GM06990 (cell line): Measurements from ENCODE around the gene BPIFB6.

Experiments
- DNase-seq: peaks from one replicate; pipeline ENCODE4 v3.0.0-alpha.2; 2011; ENCODE audit not compliant: insufficient read length; ENCODE audit errors: extremely low read depth
- H3K27me3 ChIP-seq: replicated peaks from 2 replicates; pipeline ENCODE4 v1.6.0; 2011; ENCODE audit warnings: low read length; ENCODE audit not compliant: control insufficient read depth, insufficient read depth
- H3K36me3 ChIP-seq: 2 replicates; pipeline ENCODE4 v1.5.1; 2011; ENCODE audit warnings: low read length; ENCODE audit not compliant: control insufficient read depth, insufficient read depth
- H3K4me3 ChIP-seq: replicated peaks from 2 replicates; pipeline ENCODE4 v1.5.1; 2011; ENCODE audit warnings: low read depth, mild to moderate bottlenecking, control low read depth, low read length
- TF ChIP-seq, protein P1 (sequence below): IDR thresholded peaks from 2 replicates; pipeline ENCODE4 v1.5.1; 2011; ENCODE audit warnings: low read length, control low read depth, mild to moderate bottlenecking, inconsistent platforms; ENCODE audit not compliant: insufficient read depth, poor library complexity, severe bottlenecking

BPIFB6 gene

DNA sequence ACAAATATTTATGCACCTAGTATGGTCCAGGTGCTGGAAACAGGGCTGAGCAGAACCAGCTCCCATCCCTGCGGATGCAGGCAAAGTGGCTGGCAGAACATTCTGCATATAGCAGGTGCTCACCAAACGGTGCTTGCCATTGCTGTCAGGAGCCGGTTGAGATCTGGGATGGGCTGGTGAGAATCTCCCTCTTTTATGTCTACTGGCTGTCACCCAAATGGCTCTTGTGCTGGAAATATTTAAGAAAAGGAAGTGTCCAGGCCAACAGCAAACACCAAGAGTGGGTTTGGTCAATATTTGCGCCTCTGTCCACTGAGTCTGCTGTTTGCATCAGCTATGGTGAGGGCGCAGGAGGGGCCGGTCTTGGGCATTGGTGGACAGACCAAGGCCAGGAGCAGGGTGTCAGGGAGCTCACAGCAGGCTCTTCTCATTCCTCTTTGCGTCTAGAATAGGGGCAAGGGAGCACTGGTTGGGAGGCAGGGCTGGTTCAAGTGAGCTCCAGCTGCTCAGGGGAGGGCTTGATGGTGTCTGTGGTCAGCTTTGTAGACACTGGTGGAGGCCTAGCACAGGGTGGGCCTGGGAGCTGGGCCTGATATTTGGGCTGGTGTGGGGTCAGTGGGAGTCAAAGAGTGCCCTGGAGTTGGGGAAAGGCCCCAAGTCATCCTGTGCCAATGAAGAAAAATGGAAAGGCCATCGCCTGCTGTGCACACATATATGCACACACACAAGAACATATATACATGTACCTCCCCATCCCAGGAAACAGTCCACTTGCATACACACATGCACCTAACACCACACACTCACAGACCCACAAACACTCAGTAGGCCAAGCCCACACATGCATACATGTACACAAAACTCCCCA is 25.3 kb upstream of the BPIFB6 start:
- Histone ChIP-seq H3K36me3 (no peaks in the 10 kb centered on the region), H3K4me3 (no peak overlapping the region), H3K27me3 (no peaks in the 10 kb centered on the region)
- DNase-seq = no peak
- TF ChIP-seq, protein P1, sequence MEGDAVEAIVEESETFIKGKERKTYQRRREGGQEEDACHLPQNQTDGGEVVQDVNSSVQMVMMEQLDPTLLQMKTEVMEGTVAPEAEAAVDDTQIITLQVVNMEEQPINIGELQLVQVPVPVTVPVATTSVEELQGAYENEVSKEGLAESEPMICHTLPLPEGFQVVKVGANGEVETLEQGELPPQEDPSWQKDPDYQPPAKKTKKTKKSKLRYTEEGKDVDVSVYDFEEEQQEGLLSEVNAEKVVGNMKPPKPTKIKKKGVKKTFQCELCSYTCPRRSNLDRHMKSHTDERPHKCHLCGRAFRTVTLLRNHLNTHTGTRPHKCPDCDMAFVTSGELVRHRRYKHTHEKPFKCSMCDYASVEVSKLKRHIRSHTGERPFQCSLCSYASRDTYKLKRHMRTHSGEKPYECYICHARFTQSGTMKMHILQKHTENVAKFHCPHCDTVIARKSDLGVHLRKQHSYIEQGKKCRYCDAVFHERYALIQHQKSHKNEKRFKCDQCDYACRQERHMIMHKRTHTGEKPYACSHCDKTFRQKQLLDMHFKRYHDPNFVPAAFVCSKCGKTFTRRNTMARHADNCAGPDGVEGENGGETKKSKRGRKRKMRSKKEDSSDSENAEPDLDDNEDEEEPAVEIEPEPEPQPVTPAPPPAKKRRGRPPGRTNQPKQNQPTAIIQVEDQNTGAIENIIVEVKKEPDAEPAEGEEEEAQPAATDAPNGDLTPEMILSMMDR = no peak

DNA sequence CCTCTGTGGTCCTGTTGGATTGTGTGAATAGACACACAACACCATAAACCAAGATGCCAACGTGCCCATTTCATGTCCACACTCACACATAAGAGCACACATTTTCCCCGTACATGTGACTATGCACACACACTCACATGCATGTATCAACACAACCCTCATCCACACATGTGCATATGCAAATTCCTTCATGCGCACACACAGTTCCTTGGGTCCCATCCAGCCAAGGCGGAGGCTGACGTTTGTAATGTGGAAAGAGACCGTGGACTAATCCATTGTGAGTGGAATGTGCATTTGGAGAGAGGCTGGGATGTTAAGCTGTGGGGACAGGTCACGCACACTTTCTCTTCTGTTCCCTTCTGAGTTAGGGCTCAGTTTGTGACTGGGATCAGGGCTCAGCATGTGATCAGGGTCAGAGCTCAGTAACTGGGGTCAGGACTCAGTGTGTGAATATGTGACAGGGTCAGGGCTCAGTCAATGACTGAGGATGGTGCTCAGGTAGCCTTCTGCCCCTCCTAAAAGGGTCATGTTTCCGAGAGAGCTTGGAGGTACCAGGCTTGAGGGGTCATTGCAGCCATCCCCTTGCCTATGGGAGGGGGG is 24.6 kb upstream of the BPIFB6 start:
- H3K4me3 ChIP-seq = no peak overlapping the region
- no peaks in the 10 kb centered on the region for H3K27me3 ChIP-seq
- TF ChIP-seq, protein P1 = no peak
- no peak for DNase-seq
- no peaks in the 10 kb centered on the region for H3K36me3 ChIP-seq

DNA sequence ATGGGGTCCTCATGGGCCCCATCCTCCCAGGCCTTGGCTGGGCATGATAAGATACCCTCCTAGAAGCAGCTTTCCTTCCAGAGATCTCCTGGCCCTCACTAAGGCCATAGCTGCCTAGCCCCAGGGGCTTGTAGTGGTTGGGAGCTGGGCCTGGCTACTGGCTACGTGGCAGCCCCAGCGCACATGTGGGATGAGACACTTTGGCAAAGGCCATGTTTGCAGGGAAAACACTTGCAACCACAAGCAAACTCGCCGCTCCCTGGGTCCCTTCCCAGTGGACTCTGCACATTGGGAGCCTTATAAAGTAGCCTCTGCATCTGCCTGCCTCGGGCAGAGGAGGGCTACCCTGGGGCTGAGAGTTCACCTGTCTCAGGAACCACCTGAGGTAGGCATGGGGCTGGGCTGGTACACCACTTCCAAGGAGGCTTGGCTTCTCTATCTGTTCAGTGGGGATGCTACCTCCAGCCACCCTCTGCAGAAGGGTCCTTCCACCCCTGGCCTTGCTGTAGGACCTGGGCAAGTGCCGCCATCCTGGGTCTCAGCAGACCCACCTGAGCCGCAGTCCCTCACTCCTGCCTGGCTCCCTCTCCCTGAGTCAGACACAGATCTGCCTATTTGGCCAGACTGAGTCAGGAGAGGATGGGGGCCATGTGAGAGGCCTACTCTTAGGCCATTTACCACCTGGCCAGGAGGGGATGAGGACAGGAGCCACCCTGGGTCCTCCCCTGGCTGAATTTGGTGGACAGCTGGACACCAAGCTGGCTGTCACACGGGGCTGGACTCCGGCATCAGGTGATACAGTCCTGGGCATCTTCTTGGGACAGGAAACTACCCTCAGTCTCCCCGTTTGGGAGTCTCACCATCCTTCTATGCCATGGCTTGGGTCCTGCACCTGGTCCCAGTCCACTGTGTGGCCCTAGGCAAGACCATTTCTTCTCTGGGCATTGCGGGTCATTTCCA is 23.8 kb upstream of the BPIFB6 start, which contains the start of gene BPIFB2:
Gene BPIFB2 (plus strand): TSS at position 329 of the 960 bp plus-strand sequence. CDS start 871 bp downstream, outside the sequence.
- no peaks in the 10 kb centered on the region for H3K27me3 ChIP-seq
- DNase-seq = no peak
- H3K36me3 ChIP-seq = no peaks in the 10 kb centered on the region
- TF ChIP-seq, protein P1 = no peak
- H3K4me3 ChIP-seq = no peak within 1 kb of the TSS

DNA sequence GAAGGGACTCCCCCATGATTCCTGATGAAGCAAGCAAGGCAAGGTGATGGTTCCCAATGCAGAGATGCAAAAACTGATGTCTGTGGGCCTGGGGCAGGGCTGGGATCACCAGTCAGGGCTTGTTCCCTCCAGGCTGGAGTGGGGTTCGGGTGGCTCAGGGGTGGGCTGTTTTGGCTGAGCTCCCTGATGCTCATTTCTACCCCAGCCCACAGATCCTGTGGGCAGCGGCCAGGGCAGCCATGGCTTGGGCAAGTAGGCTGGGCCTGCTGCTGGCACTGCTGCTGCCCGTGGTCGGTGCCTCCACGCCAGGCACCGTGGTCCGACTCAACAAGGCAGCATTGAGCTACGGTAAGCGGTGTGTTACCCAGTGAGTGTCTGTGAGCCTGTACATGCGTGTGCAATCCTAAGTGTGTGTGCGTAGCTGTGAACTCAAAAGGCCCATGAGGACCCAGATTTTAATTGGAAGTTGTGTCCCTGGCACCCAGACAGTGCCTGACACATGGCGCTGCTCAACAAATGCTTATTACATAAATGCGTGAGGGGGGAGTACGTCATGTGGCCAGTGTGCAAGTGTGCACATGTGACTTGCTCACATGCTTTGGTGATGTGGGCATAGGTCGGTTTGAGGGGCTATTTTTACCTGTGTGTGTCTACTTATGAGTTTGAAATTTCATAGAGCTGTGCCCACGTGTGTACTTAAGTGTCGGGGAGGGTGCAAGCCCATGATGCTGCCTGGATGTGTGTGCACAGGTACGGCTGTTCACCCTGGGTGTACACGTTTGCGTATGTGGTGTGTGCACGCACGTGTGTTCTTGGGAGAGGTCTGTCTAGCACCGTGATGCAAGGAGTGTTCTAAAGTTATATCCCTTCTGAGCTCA is 22.9 kb upstream of the BPIFB6 start:
- no peaks in the 10 kb centered on the region for H3K27me3 ChIP-seq
- no peak overlapping the region for H3K4me3 ChIP-seq
- DNase-seq = no peak
- H3K36me3 ChIP-seq = no peaks in the 10 kb centered on the region
- TF ChIP-seq, protein P1 = no peak
